ENCODE measurements around the gene ITGAE. TPM values are rescaled to one million over a fixed set of nuclear protein-coding genes. Genes with fewer than 3 reads are reported as not detected.
A peak's percentile ranks its signal among the peaks of the same experiment; 100 is the strongest.
"Not testable (repeated sequence)": the region's sequence is repeated elsewhere in the genome, so short reads cannot be mapped to it uniquely, and the experiment has no call there.

ITGAE gene
- total RNA-seq, 1 donor from 2014 or later = 24.5 TPM

- H3K27me3 Mint-ChIP-seq (ENCODE audit: unreplicated experiment) = no peaks in the 10 kb centered on the region
- H3K4me1 Mint-ChIP-seq (ENCODE audit: unreplicated experiment) = peaks cover 43% of the 10 kb centered on the region
- no peaks in the 10 kb centered on the region for H3K36me3 Mint-ChIP-seq (ENCODE audit: unreplicated experiment)
- peak overlapping the region; percentile 90 for H3K27ac Mint-ChIP-seq (ENCODE audit: unreplicated experiment)
- DNase-seq (ENCODE audit: extremely low spot score, unreplicated experiment) = no peak
- TF ChIP-seq, protein P1, sequence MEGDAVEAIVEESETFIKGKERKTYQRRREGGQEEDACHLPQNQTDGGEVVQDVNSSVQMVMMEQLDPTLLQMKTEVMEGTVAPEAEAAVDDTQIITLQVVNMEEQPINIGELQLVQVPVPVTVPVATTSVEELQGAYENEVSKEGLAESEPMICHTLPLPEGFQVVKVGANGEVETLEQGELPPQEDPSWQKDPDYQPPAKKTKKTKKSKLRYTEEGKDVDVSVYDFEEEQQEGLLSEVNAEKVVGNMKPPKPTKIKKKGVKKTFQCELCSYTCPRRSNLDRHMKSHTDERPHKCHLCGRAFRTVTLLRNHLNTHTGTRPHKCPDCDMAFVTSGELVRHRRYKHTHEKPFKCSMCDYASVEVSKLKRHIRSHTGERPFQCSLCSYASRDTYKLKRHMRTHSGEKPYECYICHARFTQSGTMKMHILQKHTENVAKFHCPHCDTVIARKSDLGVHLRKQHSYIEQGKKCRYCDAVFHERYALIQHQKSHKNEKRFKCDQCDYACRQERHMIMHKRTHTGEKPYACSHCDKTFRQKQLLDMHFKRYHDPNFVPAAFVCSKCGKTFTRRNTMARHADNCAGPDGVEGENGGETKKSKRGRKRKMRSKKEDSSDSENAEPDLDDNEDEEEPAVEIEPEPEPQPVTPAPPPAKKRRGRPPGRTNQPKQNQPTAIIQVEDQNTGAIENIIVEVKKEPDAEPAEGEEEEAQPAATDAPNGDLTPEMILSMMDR (IDR thresholded peaks at IDR 0.05) = no peak
- H3K9me3 Mint-ChIP-seq (ENCODE audit: unreplicated experiment) = no peaks in the 10 kb centered on the region
- H3K4me3 Mint-ChIP-seq (ENCODE audit: unreplicated experiment) = peak overlapping the region; percentile 47
Measured at GRCh38 chr17:3730881-3731429, 70.0 kb downstream of the ITGAE start.

DNA sequence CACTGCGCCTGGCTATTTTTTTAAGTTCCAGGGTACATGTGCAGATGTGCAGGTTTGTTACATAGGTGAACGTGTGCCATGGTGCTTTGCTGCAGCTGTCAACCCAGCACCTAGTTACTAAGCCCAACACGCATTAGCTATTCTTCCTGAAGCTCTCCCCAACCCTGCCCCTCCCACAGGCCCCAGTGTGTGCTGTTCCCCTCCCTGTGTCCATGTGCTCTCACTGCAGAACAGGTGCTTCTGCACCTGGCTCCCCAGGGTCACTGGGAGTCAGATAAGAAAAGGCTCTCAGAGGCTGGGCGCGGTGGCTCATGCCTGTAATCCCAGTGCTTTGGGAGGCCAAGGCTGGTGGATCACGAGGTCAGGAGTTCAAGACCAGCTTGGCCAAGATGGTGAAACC is 71.1 kb downstream of the ITGAE start:
- no peak overlapping the region for H3K4me3 Mint-ChIP-seq (ENCODE audit: unreplicated experiment)
- no peaks in the 10 kb centered on the region for H3K36me3 Mint-ChIP-seq (ENCODE audit: unreplicated experiment)
- no peaks in the 10 kb centered on the region for H3K9me3 Mint-ChIP-seq (ENCODE audit: unreplicated experiment)
- TF ChIP-seq, protein P1 (IDR thresholded peaks at IDR 0.05) = no peak
- H3K4me1 Mint-ChIP-seq (ENCODE audit: unreplicated experiment) = peaks cover 48% of the 10 kb centered on the region
- H3K27me3 Mint-ChIP-seq (ENCODE audit: unreplicated experiment) = no peaks in the 10 kb centered on the region
- no peak for DNase-seq (ENCODE audit: extremely low spot score, unreplicated experiment)
- no peak overlapping the region for H3K27ac Mint-ChIP-seq (ENCODE audit: unreplicated experiment)

DNA sequence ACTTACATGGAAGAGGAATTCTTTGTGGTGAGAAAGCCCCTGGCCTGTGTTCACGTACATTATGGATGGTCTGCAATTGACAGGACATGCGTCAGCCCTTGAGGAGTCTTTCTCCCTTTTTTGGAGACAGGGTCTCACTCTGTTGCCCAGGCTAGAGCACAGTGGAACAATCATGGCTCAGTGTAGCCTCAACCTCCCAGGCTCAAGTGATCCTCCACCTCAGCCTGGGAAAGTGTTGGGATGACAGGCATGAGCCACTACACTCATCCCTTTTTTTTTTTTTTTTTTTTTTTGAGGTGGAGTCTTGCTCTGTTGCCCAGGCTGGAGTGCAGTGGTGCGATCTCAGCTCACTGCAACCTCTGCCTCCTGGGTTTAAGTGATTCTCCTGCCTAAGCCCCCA is 72.9 kb downstream of the ITGAE start:
- peaks cover 41% of the 10 kb centered on the region for H3K4me1 Mint-ChIP-seq (ENCODE audit: unreplicated experiment)
- not testable (repeated sequence) for H3K9me3 Mint-ChIP-seq (ENCODE audit: unreplicated experiment); H3K27me3 Mint-ChIP-seq (ENCODE audit: unreplicated experiment); DNase-seq (ENCODE audit: extremely low spot score, unreplicated experiment); H3K27ac Mint-ChIP-seq (ENCODE audit: unreplicated experiment); H3K36me3 Mint-ChIP-seq (ENCODE audit: unreplicated experiment); H3K4me3 Mint-ChIP-seq (ENCODE audit: unreplicated experiment)

DNA sequence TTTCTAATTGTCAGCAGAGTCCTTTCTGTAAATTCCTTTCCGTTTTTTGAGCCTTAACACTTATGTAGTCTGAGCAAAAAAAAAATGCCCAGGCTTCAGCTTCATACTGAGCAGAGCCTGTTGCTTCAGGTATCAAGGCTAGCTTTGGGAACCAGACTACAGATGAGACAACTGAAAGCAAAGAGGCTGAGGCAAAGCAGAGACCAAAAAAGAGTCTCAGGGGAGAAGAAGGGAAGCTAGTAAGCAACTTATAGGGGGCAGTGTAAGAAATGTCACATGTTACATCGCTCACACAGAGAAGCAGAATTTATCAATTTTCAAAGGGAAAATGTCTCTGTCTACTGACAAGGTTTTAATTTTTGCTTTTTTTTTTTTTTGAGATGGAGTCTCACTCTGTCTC is 73.9 kb downstream of the ITGAE start:
- no peak overlapping the region for H3K27ac Mint-ChIP-seq (ENCODE audit: unreplicated experiment)
- no peaks in the 10 kb centered on the region for H3K27me3 Mint-ChIP-seq (ENCODE audit: unreplicated experiment)
- no peak for DNase-seq (ENCODE audit: extremely low spot score, unreplicated experiment)
- H3K4me3 Mint-ChIP-seq (ENCODE audit: unreplicated experiment) = no peak overlapping the region
- H3K9me3 Mint-ChIP-seq (ENCODE audit: unreplicated experiment) = no peaks in the 10 kb centered on the region
- H3K36me3 Mint-ChIP-seq (ENCODE audit: unreplicated experiment) = no peaks in the 10 kb centered on the region
- peaks cover 38% of the 10 kb centered on the region for H3K4me1 Mint-ChIP-seq (ENCODE audit: unreplicated experiment)
- TF ChIP-seq, protein P1 (IDR thresholded peaks at IDR 0.05) = no peak

GRCh38 chr17:3724378-3725077 is 76.5 kb downstream of the ITGAE start:
- H3K9me3 Mint-ChIP-seq (ENCODE audit: unreplicated experiment) = no peaks in the 10 kb centered on the region
- H3K27me3 Mint-ChIP-seq (ENCODE audit: unreplicated experiment) = no peaks in the 10 kb centered on the region
- H3K36me3 Mint-ChIP-seq (ENCODE audit: unreplicated experiment) = no peaks in the 10 kb centered on the region
- peak overlapping the region; percentile 41 for H3K27ac Mint-ChIP-seq (ENCODE audit: unreplicated experiment)
- peaks cover 21% of the 10 kb centered on the region for H3K4me1 Mint-ChIP-seq (ENCODE audit: unreplicated experiment)
- no peak for DNase-seq (ENCODE audit: extremely low spot score, unreplicated experiment)
- TF ChIP-seq, protein P1 (IDR thresholded peaks at IDR 0.05) = no peak
- H3K4me3 Mint-ChIP-seq (ENCODE audit: unreplicated experiment) = peak overlapping the region; percentile 90

All from osteocyte (in vitro differentiated cells).